WTC11 (cell line): ENCODE measurements around the gene GARS1. TPM values are rescaled to one million over a fixed set of nuclear protein-coding genes. Genes with fewer than 3 reads are reported as not detected.

Source experiments
- ATF1 ChIP-seq: sonication (generic); formaldehyde crosslinking; IDR thresholded peaks from 2 replicates; pipeline ENCODE4 v1.8.1; 2023; ENCODE audit warnings: mild to moderate bottlenecking, moderate library complexity, missing genetic modification reagents
- GTF2I ChIP-seq: fragments of 250-450 bp; sonication (Bioruptor Pico); conservative IDR thresholded peaks from 2 replicates; pipeline ENCODE4 v1.4.0; 2021; ENCODE audit warnings: mild to moderate bottlenecking
- NFYB ChIP-seq: sonication (generic); formaldehyde crosslinking; conservative IDR thresholded peaks from 2 replicates; pipeline ENCODE4 v1.8.0; 2022; ENCODE audit warnings: low read depth, missing genetic modification reagents
- NR2C2 ChIP-seq: sonication (generic); formaldehyde crosslinking; IDR thresholded peaks from 2 replicates; pipeline ENCODE4 v1.8.0; 2022; ENCODE audit warnings: mild to moderate bottlenecking, missing genetic modification reagents
- NR3C1 ChIP-seq: sonication (generic); formaldehyde crosslinking; conservative IDR thresholded peaks from 2 replicates; pipeline ENCODE4 v1.8.1; 2023; ENCODE audit warnings: low read depth, mild to moderate bottlenecking, missing genetic modification reagents
- SMAD4 ChIP-seq: sonication (generic); formaldehyde crosslinking; IDR thresholded peaks from 2 replicates; pipeline ENCODE4 v1.8.0; 2022; ENCODE audit warnings: mild to moderate bottlenecking, missing genetic modification reagents
- TEAD1 ChIP-seq: sonication (generic); formaldehyde crosslinking; IDR thresholded peaks from 2 replicates; pipeline ENCODE4 v1.8.0; 2022; ENCODE audit warnings: mild to moderate bottlenecking, missing genetic modification reagents
- TP53 ChIP-seq: sonication (generic); formaldehyde crosslinking; IDR thresholded peaks from 2 replicates; pipeline ENCODE4 v1.8.1; 2023; ENCODE audit warnings: mild to moderate bottlenecking, missing genetic modification reagents
- ZNF121 ChIP-seq: sonication (generic); formaldehyde crosslinking; IDR thresholded peaks from 2 replicates; pipeline ENCODE4 v1.8.0; 2023; ENCODE audit warnings: missing genetic modification reagents
- ZNF263 ChIP-seq: sonication (generic); formaldehyde crosslinking; IDR thresholded peaks from 2 replicates; pipeline ENCODE4 v1.8.1; 2022; ENCODE audit warnings: low read depth, mild to moderate bottlenecking, moderate library complexity, missing genetic modification reagents
- ZNF317 ChIP-seq: sonication (generic); formaldehyde crosslinking; IDR thresholded peaks from 2 replicates; pipeline ENCODE4 v1.8.1; 2023; ENCODE audit warnings: low read depth, mild to moderate bottlenecking, moderate library complexity, missing genetic modification reagents, borderline replicate concordance
- ZNF396 ChIP-seq: fragments of 250-450 bp; sonication (Bioruptor Pico); IDR thresholded peaks from 2 replicates; pipeline ENCODE4 v1.8.0; 2021; ENCODE audit warnings: mild to moderate bottlenecking, moderate library complexity, borderline replicate concordance
- total RNA-seq: library from RNA; stranded (reverse); gene quantifications from 3 replicates; pipeline ENCODE4 v1.2.3, GENCODE V29; 2021
- TF ChIP-seq, protein P1 (sequence below): fragments of 250-450 bp; sonication (Bioruptor Pico); IDR thresholded peaks from 2 replicates; pipeline ENCODE4 v1.9.0; 2021; ENCODE audit warnings: mild to moderate bottlenecking
- TF ChIP-seq, protein P2 (sequence below): sonication (generic); formaldehyde crosslinking; IDR thresholded peaks from 2 replicates; pipeline ENCODE4 v1.8.1; 2022; ENCODE audit warnings: low read depth, missing genetic modification reagents, borderline replicate concordance
- TF ChIP-seq, protein P3 (sequence below): sonication (generic); formaldehyde crosslinking; IDR thresholded peaks from 2 replicates; pipeline ENCODE4 v1.8.0; 2022; ENCODE audit warnings: mild to moderate bottlenecking, missing genetic modification reagents
- TF ChIP-seq, protein P4 (sequence below): sonication (generic); formaldehyde crosslinking; IDR thresholded peaks from 2 replicates; pipeline ENCODE4 v1.8.0; 2022; ENCODE audit warnings: mild to moderate bottlenecking, missing genetic modification reagents
- TF ChIP-seq, protein P5 (sequence below): fragments of 250-450 bp; sonication (Bioruptor Pico); IDR thresholded peaks from 2 replicates; pipeline ENCODE4 v1.9.0; 2021; ENCODE audit warnings: mild to moderate bottlenecking, borderline replicate concordance
- TF ChIP-seq, protein P6 (sequence below): sonication (generic); formaldehyde crosslinking; IDR thresholded peaks from 2 replicates; pipeline ENCODE4 v1.8.1; 2023; ENCODE audit warnings: mild to moderate bottlenecking, missing genetic modification reagents, moderate library complexity
- TF ChIP-seq, protein P7 (sequence below): sonication (generic); formaldehyde crosslinking; IDR thresholded peaks from 2 replicates; pipeline ENCODE4 v1.8.1; 2022; ENCODE audit warnings: mild to moderate bottlenecking, moderate library complexity, missing genetic modification reagents
- TF ChIP-seq, protein P8 (sequence below): sonication (generic); formaldehyde crosslinking; IDR thresholded peaks from 2 replicates; pipeline ENCODE4 v1.8.1; 2023; ENCODE audit warnings: mild to moderate bottlenecking, missing genetic modification reagents, moderate library complexity
- TF ChIP-seq, protein P9 (sequence below): sonication (generic); formaldehyde crosslinking; conservative IDR thresholded peaks from 2 replicates; pipeline ENCODE4 v1.8.1; 2023; ENCODE audit warnings: mild to moderate bottlenecking, low read depth, missing genetic modification reagents, moderate library complexity

Gene GARS1
- total RNA-seq, 1 experiment from 2014 or later, result 236 TPM

DNA sequence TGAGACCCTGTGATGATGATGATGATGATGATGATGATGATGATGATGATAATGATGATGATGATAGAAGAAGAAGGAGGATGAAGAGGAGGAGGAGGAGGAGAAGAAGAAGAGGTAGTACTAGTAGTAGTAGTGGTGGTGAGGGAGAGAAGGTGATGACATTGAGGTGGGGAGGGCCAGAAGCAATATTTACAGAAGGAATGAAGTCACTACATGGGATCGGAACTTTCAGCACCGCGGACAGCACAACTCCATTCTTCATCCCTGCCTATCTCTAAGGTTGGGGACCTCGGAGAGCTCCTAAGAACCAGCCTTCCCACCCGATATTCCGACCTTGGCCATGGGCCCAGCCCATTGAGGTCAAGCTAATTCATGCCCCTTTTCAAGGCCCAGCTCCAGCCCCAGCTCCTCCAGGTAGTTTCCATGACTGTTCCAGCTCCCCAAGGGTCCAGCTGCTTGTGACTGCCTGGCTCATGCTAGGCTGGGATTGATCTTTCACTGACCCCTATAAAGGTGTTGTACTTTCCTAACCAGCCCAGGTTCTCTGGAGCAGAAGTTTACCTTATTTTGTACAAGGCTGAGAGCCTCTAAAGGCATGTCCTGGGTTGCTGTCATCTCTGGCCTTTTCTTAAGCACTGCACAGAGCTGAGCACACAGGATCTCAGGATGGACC, 77.3 kb downstream of the GARS1 start (continued):
- TF ChIP-seq, protein P1, sequence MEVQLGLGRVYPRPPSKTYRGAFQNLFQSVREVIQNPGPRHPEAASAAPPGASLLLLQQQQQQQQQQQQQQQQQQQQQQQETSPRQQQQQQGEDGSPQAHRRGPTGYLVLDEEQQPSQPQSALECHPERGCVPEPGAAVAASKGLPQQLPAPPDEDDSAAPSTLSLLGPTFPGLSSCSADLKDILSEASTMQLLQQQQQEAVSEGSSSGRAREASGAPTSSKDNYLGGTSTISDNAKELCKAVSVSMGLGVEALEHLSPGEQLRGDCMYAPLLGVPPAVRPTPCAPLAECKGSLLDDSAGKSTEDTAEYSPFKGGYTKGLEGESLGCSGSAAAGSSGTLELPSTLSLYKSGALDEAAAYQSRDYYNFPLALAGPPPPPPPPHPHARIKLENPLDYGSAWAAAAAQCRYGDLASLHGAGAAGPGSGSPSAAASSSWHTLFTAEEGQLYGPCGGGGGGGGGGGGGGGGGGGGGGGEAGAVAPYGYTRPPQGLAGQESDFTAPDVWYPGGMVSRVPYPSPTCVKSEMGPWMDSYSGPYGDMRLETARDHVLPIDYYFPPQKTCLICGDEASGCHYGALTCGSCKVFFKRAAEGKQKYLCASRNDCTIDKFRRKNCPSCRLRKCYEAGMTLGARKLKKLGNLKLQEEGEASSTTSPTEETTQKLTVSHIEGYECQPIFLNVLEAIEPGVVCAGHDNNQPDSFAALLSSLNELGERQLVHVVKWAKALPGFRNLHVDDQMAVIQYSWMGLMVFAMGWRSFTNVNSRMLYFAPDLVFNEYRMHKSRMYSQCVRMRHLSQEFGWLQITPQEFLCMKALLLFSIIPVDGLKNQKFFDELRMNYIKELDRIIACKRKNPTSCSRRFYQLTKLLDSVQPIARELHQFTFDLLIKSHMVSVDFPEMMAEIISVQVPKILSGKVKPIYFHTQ (CRISPR knock-in tag), result no peak
- TF ChIP-seq TP53 (CRISPR knock-in tag) (peak; percentile 96), GTF2I (CRISPR knock-in tag) (no peak), ZNF317 (CRISPR knock-in tag) (no peak), NR2C2 (CRISPR knock-in tag) (peak; percentile 75), ATF1 (CRISPR knock-in tag) (peak; percentile 90; the same call in 1 of the 2 replicates), SMAD4 (CRISPR knock-in tag) (peak; percentile 97), TEAD1 (CRISPR knock-in tag) (peak; percentile 99), NFYB (peak; percentile 52; the same call in 1 of the 2 replicates), ZNF263 (CRISPR knock-in tag) (no peak), NR3C1 (CRISPR knock-in tag) (peak; percentile 94; the same call in 1 of the 2 replicates), ZNF396 (CRISPR knock-in tag) (peak; percentile 95; the same call in 1 of the 2 replicates), ZNF121 (CRISPR knock-in tag) (peak; percentile 69; the same call in 1 of the 2 replicates)
- TF ChIP-seq, protein P2, sequence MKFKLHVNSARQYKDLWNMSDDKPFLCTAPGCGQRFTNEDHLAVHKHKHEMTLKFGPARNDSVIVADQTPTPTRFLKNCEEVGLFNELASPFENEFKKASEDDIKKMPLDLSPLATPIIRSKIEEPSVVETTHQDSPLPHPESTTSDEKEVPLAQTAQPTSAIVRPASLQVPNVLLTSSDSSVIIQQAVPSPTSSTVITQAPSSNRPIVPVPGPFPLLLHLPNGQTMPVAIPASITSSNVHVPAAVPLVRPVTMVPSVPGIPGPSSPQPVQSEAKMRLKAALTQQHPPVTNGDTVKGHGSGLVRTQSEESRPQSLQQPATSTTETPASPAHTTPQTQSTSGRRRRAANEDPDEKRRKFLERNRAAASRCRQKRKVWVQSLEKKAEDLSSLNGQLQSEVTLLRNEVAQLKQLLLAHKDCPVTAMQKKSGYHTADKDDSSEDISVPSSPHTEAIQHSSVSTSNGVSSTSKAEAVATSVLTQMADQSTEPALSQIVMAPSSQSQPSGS, result peak; percentile 74; the same call in 1 of the 2 replicates
- TF ChIP-seq, protein P3, sequence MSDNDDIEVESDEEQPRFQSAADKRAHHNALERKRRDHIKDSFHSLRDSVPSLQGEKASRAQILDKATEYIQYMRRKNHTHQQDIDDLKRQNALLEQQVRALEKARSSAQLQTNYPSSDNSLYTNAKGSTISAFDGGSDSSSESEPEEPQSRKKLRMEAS (CRISPR knock-in tag), result peak; percentile 84; the same call in 1 of the 2 replicates
- TF ChIP-seq, protein P4, sequence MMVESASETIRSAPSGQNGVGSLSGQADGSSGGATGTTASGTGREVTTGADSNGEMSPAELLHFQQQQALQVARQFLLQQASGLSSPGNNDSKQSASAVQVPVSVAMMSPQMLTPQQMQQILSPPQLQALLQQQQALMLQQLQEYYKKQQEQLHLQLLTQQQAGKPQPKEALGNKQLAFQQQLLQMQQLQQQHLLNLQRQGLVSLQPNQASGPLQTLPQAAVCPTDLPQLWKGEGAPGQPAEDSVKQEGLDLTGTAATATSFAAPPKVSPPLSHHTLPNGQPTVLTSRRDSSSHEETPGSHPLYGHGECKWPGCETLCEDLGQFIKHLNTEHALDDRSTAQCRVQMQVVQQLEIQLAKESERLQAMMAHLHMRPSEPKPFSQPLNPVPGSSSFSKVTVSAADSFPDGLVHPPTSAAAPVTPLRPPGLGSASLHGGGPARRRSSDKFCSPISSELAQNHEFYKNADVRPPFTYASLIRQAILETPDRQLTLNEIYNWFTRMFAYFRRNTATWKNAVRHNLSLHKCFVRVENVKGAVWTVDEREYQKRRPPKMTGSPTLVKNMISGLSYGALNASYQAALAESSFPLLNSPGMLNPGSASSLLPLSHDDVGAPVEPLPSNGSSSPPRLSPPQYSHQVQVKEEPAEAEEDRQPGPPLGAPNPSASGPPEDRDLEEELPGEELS, result peak; percentile 99
- TF ChIP-seq, protein P5, sequence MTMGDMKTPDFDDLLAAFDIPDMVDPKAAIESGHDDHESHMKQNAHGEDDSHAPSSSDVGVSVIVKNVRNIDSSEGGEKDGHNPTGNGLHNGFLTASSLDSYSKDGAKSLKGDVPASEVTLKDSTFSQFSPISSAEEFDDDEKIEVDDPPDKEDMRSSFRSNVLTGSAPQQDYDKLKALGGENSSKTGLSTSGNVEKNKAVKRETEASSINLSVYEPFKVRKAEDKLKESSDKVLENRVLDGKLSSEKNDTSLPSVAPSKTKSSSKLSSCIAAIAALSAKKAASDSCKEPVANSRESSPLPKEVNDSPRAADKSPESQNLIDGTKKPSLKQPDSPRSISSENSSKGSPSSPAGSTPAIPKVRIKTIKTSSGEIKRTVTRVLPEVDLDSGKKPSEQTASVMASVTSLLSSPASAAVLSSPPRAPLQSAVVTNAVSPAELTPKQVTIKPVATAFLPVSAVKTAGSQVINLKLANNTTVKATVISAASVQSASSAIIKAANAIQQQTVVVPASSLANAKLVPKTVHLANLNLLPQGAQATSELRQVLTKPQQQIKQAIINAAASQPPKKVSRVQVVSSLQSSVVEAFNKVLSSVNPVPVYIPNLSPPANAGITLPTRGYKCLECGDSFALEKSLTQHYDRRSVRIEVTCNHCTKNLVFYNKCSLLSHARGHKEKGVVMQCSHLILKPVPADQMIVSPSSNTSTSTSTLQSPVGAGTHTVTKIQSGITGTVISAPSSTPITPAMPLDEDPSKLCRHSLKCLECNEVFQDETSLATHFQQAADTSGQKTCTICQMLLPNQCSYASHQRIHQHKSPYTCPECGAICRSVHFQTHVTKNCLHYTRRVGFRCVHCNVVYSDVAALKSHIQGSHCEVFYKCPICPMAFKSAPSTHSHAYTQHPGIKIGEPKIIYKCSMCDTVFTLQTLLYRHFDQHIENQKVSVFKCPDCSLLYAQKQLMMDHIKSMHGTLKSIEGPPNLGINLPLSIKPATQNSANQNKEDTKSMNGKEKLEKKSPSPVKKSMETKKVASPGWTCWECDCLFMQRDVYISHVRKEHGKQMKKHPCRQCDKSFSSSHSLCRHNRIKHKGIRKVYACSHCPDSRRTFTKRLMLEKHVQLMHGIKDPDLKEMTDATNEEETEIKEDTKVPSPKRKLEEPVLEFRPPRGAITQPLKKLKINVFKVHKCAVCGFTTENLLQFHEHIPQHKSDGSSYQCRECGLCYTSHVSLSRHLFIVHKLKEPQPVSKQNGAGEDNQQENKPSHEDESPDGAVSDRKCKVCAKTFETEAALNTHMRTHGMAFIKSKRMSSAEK (CRISPR knock-in tag), result no peak
- TF ChIP-seq, protein P6, sequence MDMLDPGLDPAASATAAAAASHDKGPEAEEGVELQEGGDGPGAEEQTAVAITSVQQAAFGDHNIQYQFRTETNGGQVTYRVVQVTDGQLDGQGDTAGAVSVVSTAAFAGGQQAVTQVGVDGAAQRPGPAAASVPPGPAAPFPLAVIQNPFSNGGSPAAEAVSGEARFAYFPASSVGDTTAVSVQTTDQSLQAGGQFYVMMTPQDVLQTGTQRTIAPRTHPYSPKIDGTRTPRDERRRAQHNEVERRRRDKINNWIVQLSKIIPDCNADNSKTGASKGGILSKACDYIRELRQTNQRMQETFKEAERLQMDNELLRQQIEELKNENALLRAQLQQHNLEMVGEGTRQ (CRISPR knock-in tag), result peak; percentile 36; the same call in 1 of the 2 replicates
- TF ChIP-seq, protein P7, sequence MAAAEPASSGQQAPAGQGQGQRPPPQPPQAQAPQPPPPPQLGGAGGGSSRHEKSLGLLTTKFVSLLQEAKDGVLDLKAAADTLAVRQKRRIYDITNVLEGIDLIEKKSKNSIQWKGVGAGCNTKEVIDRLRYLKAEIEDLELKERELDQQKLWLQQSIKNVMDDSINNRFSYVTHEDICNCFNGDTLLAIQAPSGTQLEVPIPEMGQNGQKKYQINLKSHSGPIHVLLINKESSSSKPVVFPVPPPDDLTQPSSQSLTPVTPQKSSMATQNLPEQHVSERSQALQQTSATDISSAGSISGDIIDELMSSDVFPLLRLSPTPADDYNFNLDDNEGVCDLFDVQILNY, result peak; percentile 77; the same call in 1 of the 2 replicates
- TF ChIP-seq, protein P8, sequence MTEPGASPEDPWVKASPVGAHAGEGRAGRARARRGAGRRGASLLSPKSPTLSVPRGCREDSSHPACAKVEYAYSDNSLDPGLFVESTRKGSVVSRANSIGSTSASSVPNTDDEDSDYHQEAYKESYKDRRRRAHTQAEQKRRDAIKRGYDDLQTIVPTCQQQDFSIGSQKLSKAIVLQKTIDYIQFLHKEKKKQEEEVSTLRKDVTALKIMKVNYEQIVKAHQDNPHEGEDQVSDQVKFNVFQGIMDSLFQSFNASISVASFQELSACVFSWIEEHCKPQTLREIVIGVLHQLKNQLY, result peak; percentile 58; the same call in 1 of the 2 replicates
- TF ChIP-seq, protein P9, sequence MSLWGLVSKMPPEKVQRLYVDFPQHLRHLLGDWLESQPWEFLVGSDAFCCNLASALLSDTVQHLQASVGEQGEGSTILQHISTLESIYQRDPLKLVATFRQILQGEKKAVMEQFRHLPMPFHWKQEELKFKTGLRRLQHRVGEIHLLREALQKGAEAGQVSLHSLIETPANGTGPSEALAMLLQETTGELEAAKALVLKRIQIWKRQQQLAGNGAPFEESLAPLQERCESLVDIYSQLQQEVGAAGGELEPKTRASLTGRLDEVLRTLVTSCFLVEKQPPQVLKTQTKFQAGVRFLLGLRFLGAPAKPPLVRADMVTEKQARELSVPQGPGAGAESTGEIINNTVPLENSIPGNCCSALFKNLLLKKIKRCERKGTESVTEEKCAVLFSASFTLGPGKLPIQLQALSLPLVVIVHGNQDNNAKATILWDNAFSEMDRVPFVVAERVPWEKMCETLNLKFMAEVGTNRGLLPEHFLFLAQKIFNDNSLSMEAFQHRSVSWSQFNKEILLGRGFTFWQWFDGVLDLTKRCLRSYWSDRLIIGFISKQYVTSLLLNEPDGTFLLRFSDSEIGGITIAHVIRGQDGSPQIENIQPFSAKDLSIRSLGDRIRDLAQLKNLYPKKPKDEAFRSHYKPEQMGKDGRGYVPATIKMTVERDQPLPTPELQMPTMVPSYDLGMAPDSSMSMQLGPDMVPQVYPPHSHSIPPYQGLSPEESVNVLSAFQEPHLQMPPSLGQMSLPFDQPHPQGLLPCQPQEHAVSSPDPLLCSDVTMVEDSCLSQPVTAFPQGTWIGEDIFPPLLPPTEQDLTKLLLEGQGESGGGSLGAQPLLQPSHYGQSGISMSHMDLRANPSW (CRISPR knock-in tag), result no peak
